ENCODE results near the gene TMEM178B. TPM values are rescaled to one million over a fixed set of nuclear protein-coding genes. Genes with fewer than 3 reads are reported as not detected.

The TMEM178B gene
- total RNA-seq, 1 donor from 2014 or later: 87.0 TPM

DNA sequence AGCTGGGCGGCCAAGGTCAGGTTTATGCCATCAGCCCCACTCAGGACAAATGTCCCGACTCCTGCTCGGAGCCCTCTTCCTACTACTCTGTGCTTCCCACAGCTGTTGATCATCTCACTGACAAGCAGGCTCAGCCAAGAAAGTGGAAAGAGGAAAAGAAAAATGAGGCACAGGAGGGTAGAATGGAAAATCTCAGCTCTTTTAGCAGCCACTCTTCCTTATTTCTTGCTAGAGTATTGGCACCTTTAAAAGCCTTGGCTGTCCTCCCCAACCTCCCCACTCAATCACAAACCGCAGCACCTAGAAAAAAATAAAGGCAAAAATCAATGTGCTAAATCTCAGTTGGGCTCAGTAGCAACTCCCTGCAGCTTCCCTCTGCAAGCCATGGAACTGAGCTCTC, 442.1 kb downstream of the TMEM178B start:
- no peak for DNase-seq (ENCODE audit: low read depth)

DNA sequence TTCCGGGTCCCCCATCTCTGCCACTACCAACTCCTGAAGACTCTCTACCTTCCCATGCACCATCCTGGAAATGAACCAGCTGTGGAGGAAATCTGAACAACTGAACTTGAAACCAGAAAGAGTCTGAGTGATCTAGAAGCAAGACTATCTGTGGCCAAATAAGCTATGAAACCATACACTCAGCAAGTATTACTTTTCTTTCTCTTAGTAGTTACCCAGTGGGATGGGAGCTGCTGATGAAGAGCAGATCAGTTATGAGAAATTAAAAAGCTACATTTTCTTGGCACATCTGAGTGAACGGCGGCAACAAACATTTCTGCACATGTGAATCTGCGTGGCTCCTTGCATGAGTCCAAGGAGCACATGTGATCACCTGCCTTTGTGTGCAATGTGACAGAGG, 445.8 kb downstream of the TMEM178B start:
- no peak for DNase-seq (ENCODE audit: low read depth)

DNA sequence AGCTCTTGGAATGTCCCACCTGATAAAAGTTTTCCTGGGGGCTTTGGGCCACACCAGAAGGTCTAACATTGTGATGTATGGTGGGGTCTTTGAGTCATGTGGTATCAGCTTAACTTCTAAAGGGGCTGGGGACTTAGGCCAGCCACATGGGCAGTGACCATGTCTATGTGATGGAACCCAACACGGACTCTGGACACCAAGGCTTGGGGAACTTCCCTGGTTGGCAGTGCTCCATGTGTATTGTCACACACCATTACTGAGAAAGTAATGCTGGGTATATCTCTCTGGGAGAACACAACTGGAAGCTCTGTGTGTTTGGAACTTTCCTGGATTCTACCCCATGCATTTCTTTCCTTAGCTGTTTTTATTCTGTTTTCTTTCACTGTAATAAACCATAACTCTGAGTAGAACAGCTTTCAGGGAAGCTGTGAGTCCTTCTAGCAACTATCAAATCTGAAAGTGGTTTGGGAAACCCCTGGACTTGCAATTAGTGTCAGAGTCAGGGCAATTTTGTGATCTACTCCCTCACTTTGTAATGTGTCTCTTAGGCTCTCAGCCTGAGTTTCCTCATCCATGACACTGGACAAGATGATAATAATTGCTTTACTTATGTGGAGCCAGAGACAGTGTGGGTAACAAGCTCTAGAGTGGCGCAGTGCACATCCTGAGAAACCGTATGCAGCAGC, 448.9 kb downstream of the TMEM178B start:
- DNase-seq (ENCODE audit: low read depth): no peak

DNA sequence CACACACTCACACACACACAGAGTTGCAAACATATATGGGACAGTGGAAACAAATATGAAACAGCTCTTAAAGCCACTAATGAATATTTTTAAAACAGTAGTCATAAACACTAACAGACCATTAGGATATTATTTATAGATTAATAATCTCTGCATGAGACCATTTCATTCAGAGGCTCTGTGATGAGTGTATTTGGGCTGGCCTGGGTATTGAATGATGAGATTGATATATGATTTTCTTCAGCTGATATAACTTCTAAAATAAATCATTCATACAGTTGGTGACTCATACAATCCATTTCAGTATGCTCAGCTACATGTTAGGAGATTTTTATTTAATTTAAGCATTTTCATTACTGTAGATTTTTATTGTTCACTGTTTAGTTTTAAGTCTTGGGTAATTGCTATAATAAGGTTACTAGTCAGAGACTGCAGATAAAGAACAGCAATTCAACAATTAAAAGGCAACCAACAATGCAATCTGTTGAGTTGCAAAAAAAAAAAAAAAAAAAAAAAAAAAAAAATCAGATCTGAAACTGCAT, 452.2 kb downstream of the TMEM178B start:
- DNase-seq (ENCODE audit: low read depth): no peak

DNA sequence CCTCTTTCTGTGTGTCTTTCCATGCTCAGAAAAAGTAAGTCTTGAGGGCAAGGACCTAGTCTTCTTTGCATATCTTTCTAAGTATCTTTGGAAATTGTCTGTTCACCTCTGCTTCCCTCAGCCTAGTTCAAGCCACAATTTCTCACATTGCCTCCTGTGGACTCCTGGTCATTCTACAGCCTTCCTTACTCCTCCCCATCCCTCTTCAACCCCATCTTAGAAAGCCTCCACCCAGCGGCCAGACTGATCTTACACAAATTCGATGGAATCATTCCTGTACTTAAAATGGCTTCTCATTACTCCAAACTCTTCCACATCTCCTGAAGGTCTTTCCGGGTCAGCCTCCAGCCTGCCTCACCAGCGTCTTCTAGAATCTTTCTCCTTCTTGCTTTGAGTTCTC, 453.2 kb downstream of the TMEM178B start:
- DNase-seq (ENCODE audit: low read depth): no peak

DNA sequence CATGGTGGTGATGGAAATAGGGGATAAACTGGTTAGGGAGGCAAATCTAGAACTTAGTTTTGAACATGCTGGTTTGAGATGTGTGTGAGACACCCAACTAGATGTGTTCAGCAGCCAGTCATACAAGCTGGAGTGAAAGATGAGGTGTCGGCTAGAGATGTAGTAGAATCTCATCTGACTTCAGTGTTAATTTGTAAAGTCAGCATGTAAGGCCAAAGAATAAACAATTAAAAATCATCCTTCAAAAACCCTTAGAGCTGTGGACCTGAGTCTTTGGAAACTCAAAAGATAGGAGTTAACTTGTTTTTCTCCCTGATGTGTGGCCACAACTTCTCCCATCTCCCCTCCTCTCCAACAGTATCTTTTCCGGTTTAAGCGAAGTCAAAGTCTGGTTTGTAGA, 454.5 kb downstream of the TMEM178B start:
- no peak for DNase-seq (ENCODE audit: low read depth)

Other genes starting within 250 kb of the TMEM178B start
- gene BRAF, start 149.1 kb upstream of the TMEM178B start, total RNA-seq: 13.2 and 35.9 TPM in 2 replicates
- gene MRPS33, start 59.1 kb upstream of the TMEM178B start, total RNA-seq: 44.0 and 51.1 TPM in 2 replicates

All from renal cortical epithelial cell (primary cell).